Uterus (tissue), 4 donors: ENCODE results near the gene SLC6A8. TPM values are rescaled to one million over a fixed set of nuclear protein-coding genes. Genes with fewer than 3 reads are reported as not detected.

Experiments used
- DNase-seq, 2 donors: peaks; one replicate each; pipeline ENCODE4 v3.0.0-alpha.2; 2019 to 2020
- H3K27ac ChIP-seq, 2 donors: fragments of 200-600 bp; sonication (generic); 1 replicate in 1 of 2; 2 replicates in 1 of 2; pipeline ENCODE4 v1.5.1; 2016 to 2018
- H3K27me3 ChIP-seq, 2 donors: fragments of 200-600 bp; sonication (generic); one replicate each; pipeline ENCODE4 v1.5.1; 2018 to 2019; ENCODE audit warnings: control low read depth in 1 of 2
- H3K36me3 ChIP-seq, 2 donors: fragments of 200-600 bp; sonication (generic); one replicate each; pipeline ENCODE4 v1.5.1; 2019; ENCODE audit warnings: control low read depth in 1 of 2
- H3K4me1 ChIP-seq, 2 donors: fragments of 200-600 bp; sonication (generic); one replicate each; pipeline ENCODE4 v1.5.1; 2018 to 2019; ENCODE audit warnings: control low read depth in 1 of 2
- H3K4me3 ChIP-seq, 2 donors: fragments of 200-600 bp; sonication (generic); 1 replicate in 1 of 2; 2 replicates in 1 of 2; pipeline ENCODE4 v1.5.1; 2018 to 2019; ENCODE audit warnings: mild to moderate bottlenecking in 1 of 2
- H3K9me3 ChIP-seq, 2 donors: fragments of 200-600 bp; sonication (generic); one replicate each; pipeline ENCODE4 v1.5.1; 2019; ENCODE audit warnings: control low read depth in 1 of 2
- CTCF ChIP-seq, 4 experiments: fragments of 200-600 bp in 2 of 4; fragments of 450-650 bp in 2 of 4; sonication (generic) in 2 of 4; IDR thresholded peaks; one replicate each; pipeline ENCODE4 v1.5.1; 2016 to 2019; ENCODE audit warnings: antibody characterized with exemption in 4 of 4, mild to moderate bottlenecking in 2 of 4, moderate library complexity in 1 of 4
- POLR2A ChIP-seq, 2 donors: fragments of 450-650 bp; IDR thresholded peaks; one replicate each; pipeline ENCODE4 v1.6.1; 2016; ENCODE audit warnings: antibody characterized with exemption in 2 of 2, mild to moderate bottlenecking in 1 of 2, moderate library complexity in 1 of 2
- intact Hi-C: fragments of 100-400 bp; cut with DNase I; formaldehyde crosslinking; loops from one replicate; pipeline ENCODE4 v1.15.1; 2023; ENCODE audit warnings: low total_unique reads
- total RNA-seq, 4 donors: library from RNA; depleted of rRNA in 3 of 4; stranded (reverse); fragments of >200 nt in 3 of 4; gene quantifications; one replicate each; pipeline versions ENCODE4 v1.1.0 to v1.2.4, GENCODE V29; 2014 to 2023
- donor health status: DM: yes; HTN: yes; CAD: no.

The SLC6A8 gene
- total RNA-seq, 4 donors from 2014 or later: 4.7 to 40.3 (median 11.2) TPM

GRCh38 chrX:153707406-153707805, 19.7 kb downstream of the SLC6A8 start:
- TF ChIP-seq POLR2A (IDR thresholded peaks at IDR 0.05): no peak
- TF ChIP-seq CTCF (IDR thresholded peaks at IDR 0.05): no peak
- Histone ChIP-seq H3K4me3 (no peak overlapping the region), H3K27ac (no peak overlapping the region), H3K4me1 (peaks cover 0 to 3% of the 10 kb centered on the region in 2 donors), H3K9me3 (no peaks in the 10 kb centered on the region), H3K27me3 (no peaks in the 10 kb centered on the region), H3K36me3 (no peaks in the 10 kb centered on the region)
- intact Hi-C loops: no loop called here
- DNase-seq: no peak

DNA sequence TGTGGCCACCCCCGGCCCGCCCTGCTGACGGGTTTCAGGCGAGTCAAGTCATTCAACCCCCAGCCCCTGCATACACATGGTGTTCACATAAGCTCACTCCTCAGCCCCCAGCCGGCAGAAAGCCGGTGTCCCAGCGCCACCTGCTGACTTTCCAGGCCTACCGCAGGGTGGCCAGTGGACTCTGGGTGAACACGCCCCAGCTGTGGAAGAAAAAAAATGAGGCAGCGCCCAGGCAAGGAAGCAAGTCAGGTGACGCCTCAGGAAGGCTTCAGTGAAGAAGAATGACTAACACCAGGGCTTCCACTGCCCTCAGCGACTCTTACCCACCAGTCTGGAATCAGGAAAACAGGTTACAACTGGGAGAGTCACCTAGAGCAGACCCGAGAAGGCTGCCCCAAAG, 20.7 kb downstream of the SLC6A8 start:
- H3K9me3 ChIP-seq: no peaks in the 10 kb centered on the region
- intact Hi-C loops: no loop called here
- no peaks in the 10 kb centered on the region for H3K27me3 ChIP-seq
- peak; percentile 59 to 69 for DNase-seq
- H3K4me3 ChIP-seq: no peak overlapping the region
- TF ChIP-seq POLR2A (IDR thresholded peaks at IDR 0.05) (no peak), CTCF (IDR thresholded peaks at IDR 0.05) (peak; percentile 44 to 65 (median 55))
- H3K4me1 ChIP-seq: no peaks in the 10 kb centered on the region
- H3K27ac ChIP-seq: no peak overlapping the region
- no peaks in the 10 kb centered on the region for H3K36me3 ChIP-seq

DNA sequence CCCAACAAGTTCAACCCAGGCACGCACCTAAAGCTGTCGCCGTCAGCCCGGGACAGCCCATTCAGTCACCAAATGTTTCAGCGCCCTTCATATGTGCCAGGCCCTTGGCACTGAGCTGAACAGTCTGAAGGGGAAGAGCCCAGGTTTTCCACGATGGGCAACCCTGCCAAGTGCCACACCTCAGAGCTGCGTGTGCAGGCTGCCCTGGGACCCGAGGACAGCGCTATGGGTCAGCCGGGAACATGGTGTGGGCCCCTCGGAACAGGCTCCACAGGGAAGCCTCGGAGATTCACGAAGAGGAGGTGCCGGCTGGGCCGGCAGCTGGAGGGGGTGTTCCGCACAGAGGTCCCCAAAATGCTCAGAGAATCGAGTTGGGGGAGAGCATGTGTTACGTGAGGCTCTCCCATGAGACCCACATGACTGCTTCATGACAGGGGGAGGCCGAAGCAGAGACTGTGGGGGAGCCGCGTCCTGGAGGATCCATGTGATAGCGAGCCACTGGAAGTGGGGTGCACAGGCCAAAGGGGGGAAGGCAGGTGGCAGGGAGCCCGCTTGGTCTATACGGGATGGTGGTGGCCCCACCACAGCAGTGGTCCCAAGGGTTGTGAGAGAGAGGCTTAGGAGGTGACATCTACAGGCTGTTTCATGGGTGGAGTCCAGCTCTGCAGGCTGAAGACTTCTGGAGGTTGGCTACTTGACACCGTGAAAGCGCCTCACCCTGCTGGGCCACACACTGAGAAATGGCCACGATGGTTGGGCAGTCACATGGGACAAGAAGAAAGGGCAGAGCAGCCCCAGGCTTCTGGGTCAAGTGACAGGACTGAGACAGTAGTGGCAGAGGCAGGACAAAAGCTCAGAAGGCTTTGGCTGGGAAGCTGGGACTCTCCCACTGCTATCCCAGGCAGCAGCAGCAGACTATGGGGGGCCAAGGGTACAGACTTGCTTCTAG, 22.3 kb downstream of the SLC6A8 start:
- no peaks in the 10 kb centered on the region for H3K27me3 ChIP-seq
- TF ChIP-seq POLR2A (IDR thresholded peaks at IDR 0.05) (no peak), CTCF (IDR thresholded peaks at IDR 0.05) (no peak)
- DNase-seq: no peak

DNA sequence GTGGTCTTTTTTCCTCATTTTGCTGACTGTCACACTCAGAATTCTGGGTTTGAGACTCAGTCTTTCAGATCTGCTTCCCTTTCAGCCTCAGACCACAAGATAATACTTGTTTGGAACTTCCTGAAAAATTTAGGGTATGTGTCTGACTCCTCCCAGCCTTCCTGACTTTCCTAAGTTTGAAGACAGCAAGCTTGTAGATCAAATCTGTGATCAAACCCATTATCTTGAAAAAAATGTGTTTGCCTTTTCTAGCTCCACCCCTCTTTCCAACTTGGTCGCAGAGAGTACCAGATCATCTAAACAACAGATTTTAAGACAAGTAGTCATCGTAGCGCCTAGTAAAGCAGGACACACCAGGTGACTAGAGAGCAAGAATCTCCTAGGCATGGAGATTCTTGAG, 26.5 kb downstream of the SLC6A8 start:
- Histone ChIP-seq H3K27me3 (no peaks in the 10 kb centered on the region), H3K27ac (no peak overlapping the region), H3K9me3 (no peaks in the 10 kb centered on the region), H3K36me3 (no peaks in the 10 kb centered on the region), H3K4me1 (no peaks in the 10 kb centered on the region), H3K4me3 (no peak overlapping the region)
- intact Hi-C loops: no loop called here
- DNase-seq: no peak
- no peak for TF ChIP-seq POLR2A (IDR thresholded peaks at IDR 0.05)
- no peak for TF ChIP-seq CTCF (IDR thresholded peaks at IDR 0.05)

More for the DNA sequence above, 22.3 kb downstream of the SLC6A8 start:
- Histone ChIP-seq H3K9me3 (no peaks in the 10 kb centered on the region), H3K4me3 (no peak overlapping the region), H3K36me3 (no peaks in the 10 kb centered on the region), H3K27ac (no peak overlapping the region), H3K4me1 (no peaks in the 10 kb centered on the region)
- intact Hi-C loops: no loop called here

- no peaks in the 10 kb centered on the region for H3K9me3 ChIP-seq
- no peak overlapping the region for H3K4me3 ChIP-seq
- no peaks in the 10 kb centered on the region for H3K36me3 ChIP-seq
- DNase-seq: no peak
- H3K4me1 ChIP-seq: no peaks in the 10 kb centered on the region
- no peaks in the 10 kb centered on the region for H3K27me3 ChIP-seq
- TF ChIP-seq CTCF (IDR thresholded peaks at IDR 0.05) (no peak), POLR2A (IDR thresholded peaks at IDR 0.05) (no peak)
- intact Hi-C loops: no loop called here
- no peak overlapping the region for H3K27ac ChIP-seq
Observed at GRCh38 chrX:153717445-153717844, 29.7 kb downstream of the SLC6A8 start.
